Right cardiac atrium (tissue), 5 donors: ENCODE measurements around the gene FCRL1. TPM values are rescaled to one million over a fixed set of nuclear protein-coding genes. Genes with fewer than 3 reads are reported as not detected.

Experiments
- ATAC-seq, 2 donors: fragments of 200-7000 bp; cut with Tn5 transposase; one replicate each; pipeline versions ENCODE4 v1.8.0 to v1.9.1; 2020; ENCODE audit warnings: moderate library complexity in 2 of 2, mild to moderate bottlenecking in 1 of 2
- DNase-seq, 3 donors: peaks; one replicate each; pipeline ENCODE4 v3.0.0-alpha.2; 2020
- H3K27ac ChIP-seq: one replicate; pipeline ENCODE4 v1.5.1; 2013; ENCODE audit warnings: mild to moderate bottlenecking, low read length, control low read depth, moderate library complexity
- H3K27me3 ChIP-seq: one replicate; pipeline ENCODE4 v1.6.1; 2013; ENCODE audit not compliant: control insufficient read depth, insufficient read depth
- H3K4me1 ChIP-seq: one replicate; pipeline ENCODE4 v1.6.1; 2013; ENCODE audit warnings: low read length; ENCODE audit not compliant: control insufficient read depth, insufficient read depth
- H3K4me3 ChIP-seq: one replicate; pipeline ENCODE4 v1.5.1; 2013; ENCODE audit warnings: low read length, control low read depth
- H3K9me3 ChIP-seq: one replicate; pipeline ENCODE4 v1.6.1; 2013; ENCODE audit warnings: low read length; ENCODE audit not compliant: control insufficient read depth
- WGBS: extraction: QIAGEN DNeasy Blood & Tissue Kit; methylation state at CpG from one replicate; pipeline ENCODE4 v1.1.7; 2013; 5-methylcytosine and 5-hydroxymethylcytosine counted together
- intact Hi-C, 4 donors: fragments of 100-400 bp; cut with DNase I; formaldehyde crosslinking; loops; one replicate each; pipeline versions ENCODE4 v1.11.0 to v1.14.0; 2022 to 2023
- long read RNA-seq, 4 donors: library from polyadenylated mRNA; unstranded; transcript quantifications; one replicate each; pipeline ENCODE4 v2.0.0, GENCODE V29; 2020 to 2021
- polyA plus RNA-seq: library from polyadenylated mRNA; stranded (reverse); fragments of 200-250 nt; gene quantifications from one replicate; pipeline ENCODE4 v1.2.3, GENCODE V29; 2013
- total RNA-seq, 4 donors: library from RNA; stranded (reverse); fragmentation: NEBNext Ultra II Directional; extraction: Animal tissue kit (Norgen Biotek cat#: 25700); gene quantifications; one replicate each; pipeline ENCODE4 v1.2.1, GENCODE V29; 2021
- donor health status: healthy with polysubstance abuse.
- donor health status: DM: no; HTN: yes; CAD: no.
- donor health status: DM: no; HTN: no; CAD: no.
- donor health status: DM: no; HTN: yes; CAD: no; lungs with severe emphysema.
- donor health status: DM: yes; HTN: yes; CAD: no.

The FCRL1 gene
- total RNA-seq (not detected), polyA plus RNA-seq (not detected)
- long read RNA-seq, donor 1, result 0 reads
- long read RNA-seq, donor 2, result 0 reads
- long read RNA-seq, donor 3, result 0 reads
- long read RNA-seq, donor 4, result 0 reads

- WGBS, result 55% methylated on average over 3 of the region's 3 CpGs
- H3K27ac ChIP-seq, result no peak within 1 kb of the TSS
- ATAC-seq (no peak), DNase-seq (no peak)
- H3K4me3 ChIP-seq, result no peak within 1 kb of the TSS
- H3K27me3 ChIP-seq, result no peaks in the 10 kb centered on the region
- no peaks in the 10 kb centered on the region for H3K9me3 ChIP-seq
- intact Hi-C loops, result no loop called here
- H3K4me1 ChIP-seq, result no peaks in the 10 kb centered on the region
Measured at GRCh38 chr1:157819896-157820295, at the start of gene FCRL1. TSS of gene FCRL1 (minus strand) at chr1:157820120. CDS start at chr1:157820037, 83 bp downstream.

- intact Hi-C loops, result no loop called here
- 82% methylated on average over 1 of the region's 1 CpG for WGBS
- no peak overlapping the region for H3K4me3 ChIP-seq
- ATAC-seq, result no peak
- no peaks in the 10 kb centered on the region for H3K9me3 ChIP-seq
- H3K27ac ChIP-seq, result no peak overlapping the region
- DNase-seq, result no peak
- no peaks in the 10 kb centered on the region for H3K4me1 ChIP-seq
- peaks cover 6% of the 10 kb centered on the region for H3K27me3 ChIP-seq
Measured at GRCh38 chr1:157868654-157869053, 48.7 kb upstream of the FCRL1 start.

GRCh38 chr1:157862114-157863070 lies 42.5 kb upstream of the FCRL1 start:
- ATAC-seq (no peak), DNase-seq (no peak)
- Histone ChIP-seq H3K27me3 (peaks cover 6% of the 10 kb centered on the region), H3K27ac (no peak overlapping the region), H3K4me3 (no peak overlapping the region), H3K4me1 (no peaks in the 10 kb centered on the region), H3K9me3 (no peaks in the 10 kb centered on the region)
- intact Hi-C loops, result no loop called here
- 77% methylated on average over 6 of the region's 6 CpGs for WGBS

GRCh38 chr1:157856538-157856937 lies 36.6 kb upstream of the FCRL1 start:
- no peak for ATAC-seq
- Histone ChIP-seq H3K27ac (no peak overlapping the region), H3K4me1 (no peaks in the 10 kb centered on the region), H3K9me3 (no peaks in the 10 kb centered on the region), H3K4me3 (no peak overlapping the region), H3K27me3 (no peaks in the 10 kb centered on the region)
- intact Hi-C loops, result no loop called here
- WGBS, result 79% methylated on average over 2 of the region's 2 CpGs
- no peak for DNase-seq

GRCh38 chr1:157852476-157852875 lies 32.6 kb upstream of the FCRL1 start:
- DNase-seq (no peak), ATAC-seq (no peak)
- Histone ChIP-seq H3K4me1 (no peaks in the 10 kb centered on the region), H3K9me3 (no peaks in the 10 kb centered on the region), H3K27ac (no peak overlapping the region), H3K4me3 (no peak overlapping the region), H3K27me3 (no peaks in the 10 kb centered on the region)
- intact Hi-C loops, result no loop called here
- 65% methylated on average over 3 of the region's 3 CpGs for WGBS

GRCh38 chr1:157849229-157849875 lies 29.4 kb upstream of the FCRL1 start:
- peaks cover 3% of the 10 kb centered on the region for H3K27me3 ChIP-seq
- DNase-seq, result no peak

GRCh38 chr1:157844089-157844830 lies 24.3 kb upstream of the FCRL1 start:
- Histone ChIP-seq H3K9me3 (no peaks in the 10 kb centered on the region), H3K27me3 (peaks cover 3% of the 10 kb centered on the region), H3K4me3 (no peak overlapping the region), H3K4me1 (no peaks in the 10 kb centered on the region), H3K27ac (no peak overlapping the region)
- peak in 1 of 2 donors; percentile 29 for ATAC-seq
- 77% methylated on average over 4 of the region's 4 CpGs for WGBS
- intact Hi-C loops, result no loop called here
- peak in 1 of 3 donors; percentile 63 for DNase-seq

More at GRCh38 chr1:157849229-157849875, 29.4 kb upstream of the FCRL1 start:
- intact Hi-C loops, result no loop called here
- no peak for ATAC-seq
- WGBS, result 89% methylated on average over 2 of the region's 2 CpGs
- Histone ChIP-seq H3K4me1 (no peaks in the 10 kb centered on the region), H3K27ac (no peak overlapping the region), H3K4me3 (no peak overlapping the region), H3K9me3 (no peaks in the 10 kb centered on the region)

GRCh38 chr1:157842939-157843338 lies 23.0 kb upstream of the FCRL1 start:
- H3K4me3 ChIP-seq, result no peak overlapping the region
- 78% methylated on average over 1 of the region's 1 CpG for WGBS
- H3K4me1 ChIP-seq, result no peaks in the 10 kb centered on the region
- ATAC-seq (no peak), DNase-seq (no peak)
- intact Hi-C loops, result no loop called here
- peaks cover 3% of the 10 kb centered on the region for H3K27me3 ChIP-seq
- no peak overlapping the region for H3K27ac ChIP-seq
- H3K9me3 ChIP-seq, result no peaks in the 10 kb centered on the region

- peaks cover 3% of the 10 kb centered on the region for H3K27me3 ChIP-seq
- intact Hi-C loops, result no loop called here
- DNase-seq, result no peak
- no peaks in the 10 kb centered on the region for H3K4me1 ChIP-seq
- no peak for ATAC-seq
- 54% methylated on average over 3 of the region's 3 CpGs for WGBS
- no peak within 1 kb of the TSS for H3K27ac ChIP-seq
- no peak within 1 kb of the TSS for H3K4me3 ChIP-seq
- H3K9me3 ChIP-seq, result no peaks in the 10 kb centered on the region
Measured at GRCh38 chr1:157841708-157842107, 21.8 kb upstream of the FCRL1 start, which contains the start of gene CD5L. TSS of gene CD5L (minus strand) at chr1:157841808. CDS start at chr1:157841701, 107 bp downstream.

- no peaks in the 10 kb centered on the region for H3K27me3 ChIP-seq
- no peak overlapping the region for H3K4me3 ChIP-seq
- H3K9me3 ChIP-seq, result no peaks in the 10 kb centered on the region
- DNase-seq (no peak), ATAC-seq (no peak)
- H3K4me1 ChIP-seq, result no peaks in the 10 kb centered on the region
- intact Hi-C loops, result no loop called here
- no peak overlapping the region for H3K27ac ChIP-seq
Measured at GRCh38 chr1:157838966-157839365, 19.0 kb upstream of the FCRL1 start.
